K562 (cell line): Measurements from ENCODE around the gene MTMR12. TPM values are rescaled to one million over a fixed set of nuclear protein-coding genes. Genes with fewer than 3 reads are reported as not detected.

Source experiments
- ATAC-seq: fragments of 200-7000 bp; cut with Tn5 transposase; 3 replicates; pipeline ENCODE4 v1.9.1; 2020; ENCODE audit warnings: moderate library complexity
- BruUV-seq: library from RNA; stranded (reverse); fragments of 400-500 nt; replicated peaks from 2 replicates; lab custom pipeline; 2021; lab: Mats Ljungman, UMichigan
- CTCF ChIA-PET: fragments of 300-600 bp; formaldehyde crosslinking; extraction: SDS; loops from one replicate; lab custom pipeline; 2021; ENCODE audit warnings: low intra/inter-chr PET ratio; lab: Yijun Ruan, JAX
- POLR2A ChIA-PET: fragments of 300-600, 350-650 bp; sonication (Branson Sonifier 250); formaldehyde crosslinking; extraction: SDS; loops from one replicate; lab custom pipeline; 2021; ENCODE audit warnings: antibody characterized with exemption, inconsistent platforms; lab: Yijun Ruan, JAX
- DNase-seq, 4 experiments: peaks; one replicate each; pipeline versions ENCODE4 v3.0.0 to v3.0.0-alpha.2; 2011 to 2018; ENCODE audit warnings: low spot score in 3 of 4, mixed read lengths in 3 of 4; ENCODE audit errors: extremely low read depth in 1 of 4
- FAIRE-seq: peaks from 2 replicates; lab custom pipeline; 2011; peaks lifted over from hg19 to GRCh38; lab: Jason Lieb, UNC
- H2AFZ ChIP-seq: 2 replicates; pipeline ENCODE4 v1.6.0; 2011; ENCODE audit warnings: low read depth, low read length, control low read depth, inconsistent platforms
- H3K27ac ChIP-seq: fragments of 200-600 bp; 3 replicates; pipeline ENCODE4 v1.8.0; 2011; ENCODE audit warnings: low read depth, mild to moderate bottlenecking, control low read depth, inconsistent platforms, low read length, moderate library complexity, mixed read lengths; ENCODE audit errors: extremely low read depth
- H3K27me3 ChIP-seq, 2 experiments: fragments of 300-600 bp in 1 of 2; 2 replicates in 1 of 2; 3 replicates in 1 of 2; pipeline versions ENCODE4 v1.6.0 to v1.8.0; 2011; ENCODE audit warnings: inconsistent platforms in 2 of 2, low read length in 2 of 2, mild to moderate bottlenecking in 1 of 2, mixed read lengths in 1 of 2, moderate library complexity in 1 of 2; ENCODE audit not compliant: control insufficient read depth in 2 of 2, insufficient read depth in 2 of 2
- H3K36me3 ChIP-seq: fragments of 300-600 bp; 3 replicates; pipeline ENCODE4 v1.8.0; 2011; ENCODE audit warnings: mild to moderate bottlenecking, low read length, inconsistent platforms; ENCODE audit not compliant: control insufficient read depth, insufficient read depth
- H3K4me1 ChIP-seq, 2 experiments: fragments of 200-600 bp in 1 of 2; replicated peaks in 1 of 2; 2 replicates in 1 of 2; 3 replicates in 1 of 2; pipeline versions ENCODE4 v1.5.1 to v1.8.0; 2011; ENCODE audit warnings: inconsistent platforms in 2 of 2, low read length in 2 of 2, mild to moderate bottlenecking in 1 of 2, mixed read lengths in 1 of 2, moderate library complexity in 1 of 2; ENCODE audit not compliant: control insufficient read depth in 2 of 2, insufficient read depth in 2 of 2
- H3K4me2 ChIP-seq: 2 replicates; pipeline ENCODE4 v1.6.1; 2011; ENCODE audit warnings: low read length, control low read depth, inconsistent platforms, mixed read lengths; ENCODE audit not compliant: insufficient read depth
- H3K4me3 ChIP-seq: fragments of 200-600 bp; sonication (generic), shearing (Covaris generic); 2 replicates; pipeline ENCODE4 v1.5.1; 2016; ENCODE audit warnings: control low read depth, inconsistent platforms
- H3K79me2 ChIP-seq: fragments of 200-600 bp; 3 replicates; pipeline ENCODE4 v1.8.0; 2011; ENCODE audit warnings: low read length, inconsistent platforms; ENCODE audit not compliant: control insufficient read depth, insufficient read depth
- H3K9ac ChIP-seq, 2 experiments: 2 replicates each; pipeline versions ENCODE4 v1.6.0 to v1.6.1; 2011; ENCODE audit warnings: low read depth in 2 of 2, low read length in 2 of 2, control low read depth in 1 of 2, inconsistent platforms in 1 of 2, mild to moderate bottlenecking in 1 of 2, mixed read lengths in 1 of 2; ENCODE audit not compliant: insufficient read depth in 1 of 2
- H3K9me1 ChIP-seq: one replicate; pipeline ENCODE4 v1.6.0; 2011; ENCODE audit warnings: inconsistent platforms, mild to moderate bottlenecking, low read length, moderate library complexity; ENCODE audit not compliant: control insufficient read depth, insufficient read depth
- H3K9me3 ChIP-seq: replicated peaks from 2 replicates; pipeline ENCODE4 v1.5.1; 2011; ENCODE audit warnings: low read depth, low read length, inconsistent platforms; ENCODE audit not compliant: control insufficient read depth, insufficient read depth
- H4K20me1 ChIP-seq: replicated peaks from 2 replicates; pipeline ENCODE4 v1.6.1; 2011; ENCODE audit warnings: low read length, inconsistent platforms, mixed read lengths; ENCODE audit not compliant: control insufficient read depth, insufficient read depth
- CHD2 ChIP-seq: IDR thresholded peaks from 2 replicates; pipeline ENCODE4 v1.6.1; 2011; ENCODE audit warnings: low read depth, low read length
- CHD7 ChIP-seq: fragments of 200-600 bp; sonication (generic); IDR thresholded peaks from one replicate; pipeline ENCODE4 v1.6.1; 2012; ENCODE audit warnings: mild to moderate bottlenecking, low read depth, low read length, inconsistent platforms
- ETV1 ChIP-seq: fragments of 450-650 bp; conservative IDR thresholded peaks from 2 replicates; pipeline ENCODE4 v1.6.1; 2016; ENCODE audit warnings: missing genetic modification characterization, control low read depth, low read depth, missing compliant biosample characterization
- KLF6 ChIP-seq: fragments of 250-450 bp; sonication (Bioruptor Pico); IDR thresholded peaks from 2 replicates; pipeline ENCODE4 v1.4.0; 2020; ENCODE audit warnings: mild to moderate bottlenecking, moderate library complexity, borderline replicate concordance
- MCM7 ChIP-seq, 2 experiments: fragments of 450-650 bp; IDR thresholded peaks; 2 replicates each; pipeline ENCODE4 v1.6.1; 2016 to 2018
- SIRT6 ChIP-seq: IDR thresholded peaks from one replicate; pipeline ENCODE4 v1.6.1; 2012; ENCODE audit warnings: low read depth, mild to moderate bottlenecking, control low read depth, inconsistent platforms, low read length, moderate library complexity
- YY1 ChIP-seq, 3 experiments: IDR thresholded peaks; 2 replicates each; pipeline ENCODE4 v1.6.1; 2011; ENCODE audit warnings: low read length in 2 of 3, mild to moderate bottlenecking in 2 of 3, moderate library complexity in 2 of 3, borderline replicate concordance in 1 of 3, control low read depth in 1 of 3, low read depth in 1 of 3; ENCODE audit not compliant: insufficient read depth in 3 of 3, insufficient replicate concordance in 2 of 3, control insufficient read depth in 1 of 3, insufficient read length in 1 of 3; ENCODE audit errors: extremely low read depth in 1 of 3
- ZHX1 ChIP-seq: fragments of 150-350 bp; conservative IDR thresholded peaks from 2 replicates; pipeline ENCODE4 v1.6.1; 2014; ENCODE audit warnings: low read length
- WGBS: fragments of 100-300 bp; shearing (Covaris generic); methylation state at CpG from one replicate; pipeline ENCODE4 v1.1.6; 2016; ENCODE audit warnings: low coverage, mixed read lengths; ENCODE audit not compliant: insufficient coverage; ENCODE audit errors: missing lambda C conversion rate; 5-methylcytosine and 5-hydroxymethylcytosine counted together
- in situ Hi-C: fragments of 300-500 bp; cut with MboI; formaldehyde crosslinking; loops from 4 replicates; pipeline ENCODE4 v1.15.0; 2018; ENCODE audit warnings: inconsistent platforms, mixed read lengths
- intact Hi-C: fragments of 100-400 bp; cut with micrococcal nuclease; formaldehyde crosslinking; loops from 2 replicates; pipeline ENCODE4 v1.14.2; 2022
- polyA plus RNA-seq, 8 experiments: library from polyadenylated mRNA; depleted of rRNA in 4 of 8; stranded (reverse) in 5 of 8; unstranded in 3 of 8; fragments of >200 nt; fragmentation: Nextera tagmentation in 2 of 8; fragmentation: Illumina TruSeq in 1 of 8; extraction: Ambion mirVana in 2 of 8; extraction: Trizol in 1 of 8; gene quantifications; 2 replicates each; pipeline versions ENCODE4 v1.2.1 to v1.2.3, GENCODE V29; 2011 to 2014; ENCODE audit warnings: inconsistent platforms in 1 of 8, missing spikeins in 1 of 8
- total RNA-seq, 7 experiments: library from RNA; depleted of rRNA in 6 of 7; stranded (reverse); fragments of >200 nt in 6 of 7; fragmentation: Illumina TruSeq in 2 of 7; extraction: Trizol in 2 of 7; gene quantifications; 2 replicates each; pipeline versions ENCODE4 v1.2.1 to v1.2.3, GENCODE V29; 2011 to 2021; ENCODE audit warnings: low replicate concordance in 1 of 7

The MTMR12 gene
- total and polyA plus RNA-seq, 9 of the 15 experiments (the other 6 are each of a cell fraction or from before 2014, with no cell fraction given), result 4.0 to 28.7 (median 17.1) TPM

GRCh38 chr5:32360906-32361305 lies 48.2 kb upstream of the MTMR12 start:
- no peaks in the 10 kb centered on the region for H3K9me3 ChIP-seq
- no peak overlapping the region for H3K4me2 ChIP-seq
- no peak overlapping the region for H2AFZ ChIP-seq
- H4K20me1 ChIP-seq, result no peaks in the 10 kb centered on the region
- DNase-seq (no peak), ATAC-seq (no peak), FAIRE-seq (no peak)
- peaks cover 64% of the 10 kb centered on the region for H3K36me3 ChIP-seq
- no peaks in the 10 kb centered on the region for H3K4me1 ChIP-seq
- H3K9me1 ChIP-seq, result no peaks in the 10 kb centered on the region
- BruUV-seq, result no TSS peak
- ChIA-PET CTCF (no interaction called here), POLR2A (no interaction called here)
- no peaks in the 10 kb centered on the region for H3K27me3 ChIP-seq
- intact Hi-C loops, result no loop called here
- no peak overlapping the region for H3K4me3 ChIP-seq
- H3K79me2 ChIP-seq, result no peaks in the 10 kb centered on the region
- no peak overlapping the region for H3K27ac ChIP-seq
- in situ Hi-C loops, result no loop called here
- WGBS, result 80% methylated on average over 4 of the region's 4 CpGs
- no peak overlapping the region for H3K9ac ChIP-seq
- TF ChIP-seq CHD2 (no peak), YY1 (IDR thresholded peaks at IDR 0.05; ENCODE audit: borderline replicate concordance in 1 of 3, control insufficient read depth in 1 of 3, extremely low read depth in 1 of 3, insufficient read depth in 3 of 3, insufficient read length in 1 of 3, insufficient replicate concordance in 2 of 3, low read depth in 1 of 3, low read length in 2 of 3) (no peak), MCM7 (IDR thresholded peaks at IDR 0.05) (no peak), ZHX1 (no peak), SIRT6 (no peak), CHD7 (no peak), KLF6 (CRISPR knock-in tag) (no peak), ETV1 (tag) (no peak)
